ENCODE data around the gene NVL.

NVL gene

DNA sequence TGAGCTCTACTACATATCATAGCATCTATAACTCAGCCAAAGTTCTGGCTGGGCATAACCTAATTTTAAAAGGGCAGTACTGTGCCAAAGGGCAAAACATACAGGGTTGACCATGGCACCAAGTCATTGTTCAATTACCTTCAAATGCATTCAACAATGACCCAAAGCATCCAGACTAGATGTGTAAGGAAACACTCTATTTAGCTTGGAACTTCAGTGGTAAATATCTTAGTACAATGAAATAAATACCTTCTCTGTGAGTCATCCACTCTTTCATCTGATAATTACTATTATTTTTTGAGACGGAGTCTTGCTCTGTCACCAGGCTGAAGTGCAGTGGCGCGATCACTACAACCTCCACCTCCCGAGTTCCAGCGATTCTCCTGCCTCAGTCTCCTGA lies 70.0 kb downstream of the NVL start:
- no peak for DNase-seq (ENCODE audit: low read depth)
- TF ChIP-seq POLR2A (IDR thresholded peaks at IDR 0.05; ENCODE audit: extremely low read depth, insufficient read length) (no peak), MYC (IDR thresholded peaks at IDR 0.05; ENCODE audit: low read depth, low read length) (no peak)
- TF ChIP-seq, protein P1, sequence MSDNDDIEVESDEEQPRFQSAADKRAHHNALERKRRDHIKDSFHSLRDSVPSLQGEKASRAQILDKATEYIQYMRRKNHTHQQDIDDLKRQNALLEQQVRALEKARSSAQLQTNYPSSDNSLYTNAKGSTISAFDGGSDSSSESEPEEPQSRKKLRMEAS (IDR thresholded peaks at IDR 0.05; ENCODE audit: low read depth, low read length), result no peak
- TF ChIP-seq, protein P2, sequence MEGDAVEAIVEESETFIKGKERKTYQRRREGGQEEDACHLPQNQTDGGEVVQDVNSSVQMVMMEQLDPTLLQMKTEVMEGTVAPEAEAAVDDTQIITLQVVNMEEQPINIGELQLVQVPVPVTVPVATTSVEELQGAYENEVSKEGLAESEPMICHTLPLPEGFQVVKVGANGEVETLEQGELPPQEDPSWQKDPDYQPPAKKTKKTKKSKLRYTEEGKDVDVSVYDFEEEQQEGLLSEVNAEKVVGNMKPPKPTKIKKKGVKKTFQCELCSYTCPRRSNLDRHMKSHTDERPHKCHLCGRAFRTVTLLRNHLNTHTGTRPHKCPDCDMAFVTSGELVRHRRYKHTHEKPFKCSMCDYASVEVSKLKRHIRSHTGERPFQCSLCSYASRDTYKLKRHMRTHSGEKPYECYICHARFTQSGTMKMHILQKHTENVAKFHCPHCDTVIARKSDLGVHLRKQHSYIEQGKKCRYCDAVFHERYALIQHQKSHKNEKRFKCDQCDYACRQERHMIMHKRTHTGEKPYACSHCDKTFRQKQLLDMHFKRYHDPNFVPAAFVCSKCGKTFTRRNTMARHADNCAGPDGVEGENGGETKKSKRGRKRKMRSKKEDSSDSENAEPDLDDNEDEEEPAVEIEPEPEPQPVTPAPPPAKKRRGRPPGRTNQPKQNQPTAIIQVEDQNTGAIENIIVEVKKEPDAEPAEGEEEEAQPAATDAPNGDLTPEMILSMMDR (IDR thresholded peaks at IDR 0.05; ENCODE audit: low read depth, low read length), result no peak
- H3K4me3 ChIP-seq (ENCODE audit: low read depth, low read length), result no peak overlapping the region

DNA sequence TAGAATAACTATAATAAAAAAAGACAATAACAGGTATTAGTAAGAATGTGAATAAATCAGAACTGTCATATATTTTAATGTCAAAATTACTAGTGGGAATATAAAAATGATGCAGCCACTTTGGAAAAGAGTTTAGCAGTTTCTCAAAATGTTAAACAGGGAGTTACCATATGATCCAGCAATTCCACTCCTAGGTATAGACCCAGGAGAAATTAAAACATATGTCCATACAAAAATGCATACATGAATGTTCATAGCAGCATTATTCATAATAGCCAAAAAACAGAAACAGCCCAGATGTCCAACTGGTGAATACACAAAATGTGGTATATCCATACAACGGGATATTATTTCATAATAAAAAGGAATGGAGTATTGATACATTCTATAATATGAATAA lies 71.6 kb downstream of the NVL start:
- no peak for DNase-seq (ENCODE audit: low read depth)
- H3K4me3 ChIP-seq (ENCODE audit: low read depth, low read length), result no peak overlapping the region
- TF ChIP-seq, protein P1 (IDR thresholded peaks at IDR 0.05; ENCODE audit: low read depth, low read length), result no peak
- TF ChIP-seq MYC (IDR thresholded peaks at IDR 0.05; ENCODE audit: low read depth, low read length), result no peak
- TF ChIP-seq, protein P2 (IDR thresholded peaks at IDR 0.05; ENCODE audit: low read depth, low read length), result no peak
- TF ChIP-seq POLR2A (IDR thresholded peaks at IDR 0.05; ENCODE audit: extremely low read depth, insufficient read length), result no peak

DNA sequence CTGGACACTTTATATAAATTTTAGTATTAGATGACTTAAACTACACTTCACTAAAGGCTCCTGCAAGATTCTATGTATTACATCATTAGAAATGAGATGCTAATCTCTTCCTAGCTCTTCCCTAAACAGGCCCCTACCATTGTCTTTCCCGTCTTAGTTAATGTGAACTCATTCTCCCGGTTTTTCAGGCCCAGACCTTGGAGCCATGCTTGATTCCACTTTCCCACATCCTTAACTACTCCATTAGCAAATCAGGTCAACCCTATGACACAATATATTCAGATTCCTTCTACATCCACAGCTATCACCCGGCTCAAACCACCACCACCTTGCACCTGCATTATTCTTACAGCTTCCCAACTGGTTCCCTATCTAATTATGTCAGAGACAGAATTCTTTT lies 73.3 kb downstream of the NVL start:
- TF ChIP-seq, protein P2 (IDR thresholded peaks at IDR 0.05; ENCODE audit: low read depth, low read length), result no peak
- TF ChIP-seq POLR2A (IDR thresholded peaks at IDR 0.05; ENCODE audit: extremely low read depth, insufficient read length), result no peak
- TF ChIP-seq MYC (IDR thresholded peaks at IDR 0.05; ENCODE audit: low read depth, low read length), result no peak
- no peak for DNase-seq (ENCODE audit: low read depth)
- H3K4me3 ChIP-seq (ENCODE audit: low read depth, low read length), result no peak overlapping the region

DNA sequence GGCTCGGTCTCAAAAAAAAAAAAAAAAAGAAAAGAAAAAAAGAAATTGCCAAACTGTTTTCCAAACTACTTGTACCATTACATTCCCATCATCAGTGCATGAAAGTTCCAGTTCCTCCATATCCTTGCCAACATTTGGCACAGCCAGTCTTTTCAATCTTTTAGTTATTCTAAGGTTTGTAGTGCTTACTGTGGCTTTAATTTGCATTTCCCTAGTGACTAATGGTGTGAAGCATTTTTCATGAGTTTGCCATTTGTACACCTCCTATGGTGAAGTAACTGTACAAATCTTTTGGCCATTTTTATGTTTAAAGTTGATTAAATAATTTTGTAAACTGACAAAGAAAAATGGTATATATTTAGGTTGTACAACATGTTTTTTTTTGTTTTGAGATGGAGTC lies 76.3 kb downstream of the NVL start:
- TF ChIP-seq POLR2A (IDR thresholded peaks at IDR 0.05; ENCODE audit: extremely low read depth, insufficient read length) (no peak), MYC (IDR thresholded peaks at IDR 0.05; ENCODE audit: low read depth, low read length) (no peak)
- TF ChIP-seq, protein P1 (IDR thresholded peaks at IDR 0.05; ENCODE audit: low read depth, low read length), result no peak
- TF ChIP-seq, protein P2 (IDR thresholded peaks at IDR 0.05; ENCODE audit: low read depth, low read length), result no peak
- no peak overlapping the region for H3K4me3 ChIP-seq (ENCODE audit: low read depth, low read length)
- no peak for DNase-seq (ENCODE audit: low read depth)

DNA sequence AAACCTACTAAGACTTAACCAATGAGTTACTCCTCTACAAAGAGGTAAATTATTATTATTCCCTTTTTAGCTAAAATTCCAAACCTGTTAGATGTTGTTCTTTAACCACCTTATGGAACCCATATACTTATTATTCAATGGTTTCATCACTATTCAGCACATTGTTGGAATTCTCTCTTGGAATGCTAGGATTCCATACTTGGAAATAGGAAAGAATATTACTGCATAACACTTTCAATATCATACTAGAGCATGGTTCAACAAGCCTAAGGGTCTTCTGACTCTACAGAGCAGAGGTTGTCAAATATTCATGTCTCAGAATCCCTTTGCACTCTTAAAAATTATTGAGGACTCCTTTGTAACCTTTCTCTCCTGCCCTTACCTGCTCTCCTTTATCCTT lies 77.5 kb downstream of the NVL start:
- H3K4me3 ChIP-seq (ENCODE audit: low read depth, low read length), result no peak overlapping the region
- TF ChIP-seq, protein P1 (IDR thresholded peaks at IDR 0.05; ENCODE audit: low read depth, low read length), result no peak
- TF ChIP-seq MYC (IDR thresholded peaks at IDR 0.05; ENCODE audit: low read depth, low read length) (no peak), POLR2A (IDR thresholded peaks at IDR 0.05; ENCODE audit: extremely low read depth, insufficient read length) (no peak)
- no peak for DNase-seq (ENCODE audit: low read depth)

DNA sequence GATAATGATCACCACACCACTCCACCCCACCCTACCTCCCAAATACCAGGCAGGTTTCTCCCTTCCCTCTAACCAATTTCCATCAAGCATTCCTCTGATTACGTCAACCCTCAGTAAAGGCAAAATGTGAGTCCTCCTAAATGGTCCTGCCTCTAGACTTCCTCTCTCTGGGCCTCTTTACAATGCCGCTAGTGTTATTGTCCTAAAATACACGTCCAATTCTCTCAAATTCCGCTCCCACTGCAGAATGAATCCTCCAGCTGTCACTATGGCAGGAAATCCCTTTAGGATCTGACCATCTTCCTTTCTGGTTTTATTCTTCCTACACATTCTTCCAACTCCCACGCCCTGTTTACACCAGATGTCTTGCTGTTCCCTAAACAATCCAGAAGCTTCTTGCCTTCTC lies 78.2 kb downstream of the NVL start:
- no peak for TF ChIP-seq MYC (IDR thresholded peaks at IDR 0.05; ENCODE audit: low read depth, low read length)
- TF ChIP-seq POLR2A (IDR thresholded peaks at IDR 0.05; ENCODE audit: extremely low read depth, insufficient read length), result no peak
- TF ChIP-seq, protein P1 (IDR thresholded peaks at IDR 0.05; ENCODE audit: low read depth, low read length), result no peak
- TF ChIP-seq, protein P2 (IDR thresholded peaks at IDR 0.05; ENCODE audit: low read depth, low read length), result no peak
- H3K4me3 ChIP-seq (ENCODE audit: low read depth, low read length), result no peak overlapping the region
- DNase-seq (ENCODE audit: low read depth), result no peak

Data from NB4 (cell line).